Superior temporal gyrus (tissue), 1 donor: ENCODE data around the gene NLGN2.

Experiments
- DNase-seq: peaks from one replicate; pipeline ENCODE4 v3.0.0-alpha.2; 2016; ENCODE audit errors: extremely low spot score

Gene NLGN2

DNA sequence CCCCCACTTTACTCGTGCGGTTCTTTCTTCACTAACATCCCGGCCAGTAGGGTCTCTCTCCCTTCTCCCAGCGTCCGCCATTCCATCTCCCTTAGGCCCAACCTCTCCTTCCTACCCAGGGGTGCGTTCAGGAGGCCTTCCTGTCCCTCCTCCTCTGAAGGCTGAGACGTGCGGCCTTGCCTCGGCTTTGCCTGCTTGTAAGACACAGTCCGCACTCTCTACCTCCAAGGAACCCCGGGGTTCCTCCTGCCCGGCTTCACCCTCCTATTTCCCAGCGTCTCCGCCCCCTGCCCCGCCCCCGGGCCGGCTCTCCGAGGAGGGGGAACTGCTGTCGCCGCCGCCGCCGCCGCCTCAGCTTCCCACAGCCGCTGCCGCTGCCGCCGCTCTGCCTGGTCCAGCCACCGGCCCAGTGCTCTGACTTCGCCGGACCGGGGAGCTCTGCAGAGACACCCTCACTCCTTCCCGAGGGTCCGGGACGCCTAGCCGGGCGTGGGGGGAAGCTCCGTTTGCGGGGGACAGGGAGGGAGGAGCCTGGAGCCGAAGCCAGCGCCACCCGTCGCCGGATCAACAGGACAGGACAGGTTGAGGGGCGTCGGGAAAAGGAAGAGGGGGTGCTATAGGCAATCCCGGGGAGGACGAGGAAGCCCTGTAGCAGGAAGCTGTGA lies 30.4 kb downstream of the NLGN2 start:
- DNase-seq = no peak

DNA sequence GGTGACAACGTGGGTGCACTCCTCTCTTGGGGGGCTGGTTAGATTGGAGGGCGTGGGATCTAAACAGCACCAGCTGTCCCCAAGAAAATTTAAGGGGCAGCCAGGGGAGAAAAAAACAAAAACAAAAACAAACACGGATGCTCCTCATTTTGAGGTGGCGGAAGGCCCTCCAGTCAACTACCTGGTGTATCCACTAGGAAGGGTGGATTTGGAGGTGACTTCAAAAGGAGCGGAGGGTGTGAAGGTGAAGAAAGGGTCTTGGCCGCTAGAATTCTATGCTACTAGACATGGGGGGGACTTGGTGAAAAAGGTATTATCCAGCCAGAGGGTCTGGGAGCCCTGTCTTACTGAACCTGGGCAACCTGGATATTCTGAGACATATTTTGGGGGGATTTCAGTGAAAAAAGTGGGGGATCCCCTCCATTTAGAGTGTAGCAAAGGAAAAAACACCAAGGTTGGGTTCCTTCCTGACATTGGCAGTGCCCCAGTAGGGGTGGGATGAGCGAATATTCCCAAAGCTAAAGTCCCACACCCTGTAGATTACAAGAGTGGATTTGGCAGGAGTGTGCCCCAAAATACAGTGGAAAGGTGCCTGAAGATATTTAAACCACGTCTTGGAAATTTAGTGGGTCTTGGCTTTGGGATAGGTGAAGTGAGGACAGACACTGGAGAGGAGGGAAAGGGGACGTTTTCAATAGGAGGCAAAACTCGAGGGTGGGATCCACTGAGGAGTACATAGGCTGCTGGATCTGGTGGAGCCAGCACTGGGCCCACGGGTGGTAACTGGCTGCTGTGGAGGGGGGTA lies 31.2 kb downstream of the NLGN2 start:
- no peak for DNase-seq

GRCh38 chr17:7439462-7440112 lies 31.9 kb downstream of the NLGN2 start, which contains the start of gene FGF11:
Gene FGF11, plus strand, starts transcription at chr17:7439512. Its CDS starts 109 bp downstream, at chr17:7439621.
- DNase-seq = no peak

DNA sequence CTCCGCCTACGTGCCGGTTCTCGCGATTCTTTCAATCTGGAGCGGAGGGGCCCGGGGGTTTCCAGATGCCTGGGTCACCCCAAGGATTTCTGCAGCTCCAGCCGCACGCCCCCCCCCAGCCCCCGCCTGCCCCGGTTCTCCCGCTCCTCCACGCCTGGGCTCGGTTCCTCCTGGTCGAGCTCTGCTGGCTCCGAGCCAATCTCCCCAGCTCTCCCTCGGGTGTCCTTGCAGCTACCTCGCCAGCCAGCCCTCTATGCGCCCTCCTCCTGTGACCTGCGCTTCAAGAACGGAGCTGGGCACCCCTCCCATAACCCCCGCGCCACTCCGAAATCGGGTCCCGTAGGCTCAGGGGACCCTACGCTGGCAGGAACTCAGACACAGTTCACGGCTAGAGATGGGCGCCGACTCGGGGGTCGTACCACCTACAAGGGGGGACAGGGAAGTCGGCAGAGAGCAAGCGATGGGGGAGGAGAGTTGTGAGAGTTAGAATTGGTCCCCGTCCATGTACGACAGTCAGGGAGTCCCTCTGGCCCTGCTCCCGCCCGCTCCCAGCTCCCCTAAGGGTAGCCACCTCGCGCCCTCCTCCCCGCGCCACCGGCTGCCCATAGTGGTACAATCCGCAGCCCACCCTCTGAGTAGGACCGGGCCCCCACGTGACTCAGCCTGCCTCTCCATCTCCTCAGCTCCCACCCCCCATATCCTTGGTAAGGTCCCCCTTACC lies 32.6 kb downstream of the NLGN2 start:
- no peak for DNase-seq

DNA sequence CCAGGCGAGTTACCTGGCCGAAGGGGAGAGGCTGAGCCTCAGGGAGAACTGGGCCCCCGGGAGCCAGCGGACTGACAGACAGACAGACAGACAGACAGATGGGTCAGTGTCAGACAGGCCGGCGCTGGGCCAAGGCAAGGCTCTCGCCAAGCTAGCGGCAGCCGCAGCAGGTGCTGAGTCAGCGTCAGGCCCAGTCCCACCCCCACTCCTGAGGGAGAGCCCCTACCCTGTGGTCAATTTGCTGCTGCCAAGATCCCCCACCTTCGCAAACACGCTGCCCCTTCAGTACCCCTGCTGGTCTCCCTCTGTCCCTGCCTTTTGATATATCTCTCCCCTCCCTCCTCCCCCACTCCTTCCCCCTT lies 33.2 kb downstream of the NLGN2 start:
- no peak for DNase-seq

DNA sequence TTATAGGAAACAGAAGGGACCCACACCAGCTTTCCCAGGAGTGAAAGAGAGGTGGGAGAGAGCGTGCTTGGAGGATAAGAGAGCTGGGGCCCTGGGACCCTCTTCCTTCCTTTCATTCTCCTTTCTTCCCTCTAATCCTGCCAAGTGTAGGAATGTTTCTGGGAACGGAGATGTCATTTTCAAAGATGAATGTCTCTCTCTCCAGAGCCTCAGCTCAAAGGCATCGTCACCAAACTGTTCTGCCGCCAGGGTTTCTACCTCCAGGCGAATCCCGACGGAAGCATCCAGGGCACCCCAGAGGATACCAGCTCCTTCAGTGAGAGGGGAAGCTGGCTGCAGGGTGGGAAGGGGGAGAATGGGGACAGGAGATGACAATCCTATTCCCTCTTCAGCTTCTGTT lies 33.6 kb downstream of the NLGN2 start:
- no peak for DNase-seq

- no peak for DNase-seq
Measured at GRCh38 chr17:7442142-7442541, 34.5 kb downstream of the NLGN2 start.

DNA sequence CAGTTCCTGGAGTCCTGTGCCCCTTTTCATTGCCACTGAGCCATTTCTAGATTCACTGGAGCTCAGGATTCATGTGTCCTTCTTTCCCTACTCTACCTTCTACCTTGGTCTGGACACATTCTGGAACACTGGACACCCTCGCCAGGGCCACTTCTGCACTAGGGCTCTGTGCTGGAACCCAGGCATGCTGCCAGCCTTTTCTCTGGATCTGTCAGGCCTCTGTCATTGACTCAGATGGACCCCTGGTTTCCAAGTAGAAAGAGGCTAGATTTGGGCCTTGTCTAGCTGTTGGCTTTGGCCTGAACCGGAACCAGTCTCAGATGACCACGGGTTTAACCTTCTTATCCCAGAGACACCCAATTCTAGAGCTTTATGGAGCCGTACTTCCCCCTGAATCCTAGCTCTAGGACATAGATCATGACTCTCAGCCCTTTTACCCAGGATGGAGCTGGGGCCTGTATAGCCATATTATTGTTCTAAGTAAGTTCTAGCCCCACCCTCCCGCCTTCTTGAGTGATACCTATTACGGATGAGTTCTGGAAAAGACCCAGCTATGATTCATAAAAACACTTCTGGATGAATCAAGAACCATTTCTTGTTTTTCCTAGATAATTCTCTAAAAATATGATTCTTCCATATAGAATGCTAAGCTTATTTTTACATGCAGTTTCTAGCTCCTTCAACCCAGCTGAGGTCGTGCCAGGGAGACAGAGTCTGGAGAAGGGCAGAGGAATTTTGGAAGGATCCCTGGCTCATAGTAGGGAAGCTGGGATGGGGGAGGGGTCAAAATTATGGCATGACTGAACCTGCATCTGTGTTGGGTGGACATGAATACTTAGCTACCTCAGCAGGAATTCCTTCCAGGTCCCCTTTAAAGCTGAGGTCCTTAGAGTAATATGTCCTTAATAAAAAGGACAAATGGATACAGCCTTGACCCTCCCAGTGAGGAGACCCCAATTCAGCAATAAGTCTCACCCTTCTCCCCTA lies 36.1 kb downstream of the NLGN2 start:
- DNase-seq = no peak

DNA sequence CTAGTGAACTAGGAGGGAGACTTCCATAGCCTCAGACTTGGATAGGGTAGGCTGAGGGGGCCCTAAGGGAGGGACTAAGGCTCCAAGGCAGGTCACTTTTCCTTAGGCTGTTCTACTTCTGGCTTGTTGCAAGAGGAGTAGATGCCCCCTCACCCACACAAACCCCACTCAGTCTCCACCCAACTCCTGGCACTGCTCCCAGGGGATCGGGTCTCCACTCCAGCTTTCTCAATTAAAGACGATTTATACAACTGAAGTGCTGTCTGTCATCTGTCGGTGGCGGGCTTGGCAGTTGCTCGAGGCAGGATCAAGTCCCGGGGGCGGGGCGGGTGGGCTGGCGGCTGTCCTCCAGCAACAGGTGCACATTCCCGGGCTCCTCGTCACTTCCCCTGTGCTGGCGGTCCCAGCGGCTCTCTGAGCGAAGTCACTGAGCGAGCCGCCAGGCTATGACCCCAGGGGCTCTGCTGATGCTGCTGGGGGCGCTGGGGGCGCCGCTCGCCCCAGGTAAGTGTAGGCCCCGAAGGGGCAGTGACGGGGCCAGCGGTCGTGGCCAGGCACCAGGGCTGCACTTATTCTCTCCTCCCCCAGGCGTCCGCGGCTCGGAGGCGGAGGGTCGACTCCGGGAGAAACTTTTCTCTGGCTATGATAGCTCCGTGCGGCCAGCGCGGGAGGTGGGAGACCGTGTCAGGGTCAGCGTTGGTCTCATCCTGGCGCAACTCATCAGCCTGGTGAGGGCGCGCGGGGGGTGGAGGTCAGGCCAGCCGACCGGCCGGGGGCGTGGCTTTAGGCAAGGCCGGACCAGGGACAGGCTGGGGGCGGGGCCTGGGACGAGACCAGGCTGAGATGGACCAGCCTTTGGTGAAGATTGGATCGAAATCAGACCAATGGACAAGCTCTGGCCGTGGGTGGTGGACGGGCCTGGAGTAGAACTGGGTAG lies 37.3 kb downstream of the NLGN2 start, which contains the start of gene CHRNB1:
Gene CHRNB1, plus strand, starts transcription at position 380 of the 937 bp plus-strand sequence. Its CDS starts 67 bp downstream, at position 447.
- peak; percentile 70 for DNase-seq

GRCh38 chr17:7445619-7445968 lies 37.9 kb downstream of the NLGN2 start:
- DNase-seq = no peak

GRCh38 chr17:7448461-7448860 lies 40.8 kb downstream of the NLGN2 start:
- no peak for DNase-seq

GRCh38 chr17:7459961-7460545 lies 52.4 kb downstream of the NLGN2 start:
- no peak for DNase-seq

GRCh38 chr17:7460850-7461660 lies 53.4 kb downstream of the NLGN2 start:
- no peak for DNase-seq

GRCh38 chr17:7462474-7463371 lies 55.1 kb downstream of the NLGN2 start:
- no peak for DNase-seq

DNA sequence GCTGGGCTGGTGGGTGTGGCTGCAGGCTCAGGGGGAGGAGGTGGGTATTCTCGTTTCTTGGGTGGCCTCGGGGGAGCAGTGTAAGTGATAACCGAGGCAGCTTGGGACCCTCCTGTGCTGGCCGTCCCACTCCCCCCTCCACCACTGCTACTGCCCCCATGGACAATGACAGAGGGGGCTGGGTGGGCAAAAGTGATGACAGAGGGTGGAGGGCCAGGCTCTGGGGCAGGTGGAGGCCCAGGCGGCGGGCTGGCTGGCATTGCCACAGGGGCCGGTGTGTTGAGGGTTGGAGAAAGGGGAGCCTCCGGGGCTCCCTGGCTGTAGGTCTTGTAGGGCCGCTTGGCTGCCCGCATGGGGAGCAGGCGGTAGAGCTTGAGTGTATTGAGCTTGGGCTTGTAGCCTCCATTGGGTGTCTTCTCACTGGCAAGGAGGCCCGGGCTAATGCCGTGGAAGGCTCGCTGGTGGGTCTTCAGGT lies 55.8 kb downstream of the NLGN2 start:
- no peak for DNase-seq

DNA sequence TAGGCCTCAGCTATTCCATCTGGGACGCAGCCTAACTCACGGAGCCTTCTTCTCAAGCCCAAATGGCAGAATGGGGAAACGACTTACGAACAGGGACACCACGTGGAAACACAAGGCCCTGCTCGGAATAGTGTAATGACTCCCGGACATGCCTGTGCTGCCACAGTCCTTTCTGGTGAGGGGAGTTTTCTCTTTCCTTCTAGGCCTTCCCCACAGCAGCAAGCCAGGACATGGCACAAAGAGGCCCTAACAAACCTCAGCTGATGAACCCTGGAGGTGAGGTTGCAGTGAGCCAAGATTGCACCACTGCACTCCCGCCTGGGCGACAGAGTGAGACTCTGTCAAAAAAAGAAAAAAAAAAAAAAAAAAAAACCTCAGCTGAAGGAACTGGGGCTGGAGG lies 56.4 kb downstream of the NLGN2 start:
- no peak for DNase-seq

DNA sequence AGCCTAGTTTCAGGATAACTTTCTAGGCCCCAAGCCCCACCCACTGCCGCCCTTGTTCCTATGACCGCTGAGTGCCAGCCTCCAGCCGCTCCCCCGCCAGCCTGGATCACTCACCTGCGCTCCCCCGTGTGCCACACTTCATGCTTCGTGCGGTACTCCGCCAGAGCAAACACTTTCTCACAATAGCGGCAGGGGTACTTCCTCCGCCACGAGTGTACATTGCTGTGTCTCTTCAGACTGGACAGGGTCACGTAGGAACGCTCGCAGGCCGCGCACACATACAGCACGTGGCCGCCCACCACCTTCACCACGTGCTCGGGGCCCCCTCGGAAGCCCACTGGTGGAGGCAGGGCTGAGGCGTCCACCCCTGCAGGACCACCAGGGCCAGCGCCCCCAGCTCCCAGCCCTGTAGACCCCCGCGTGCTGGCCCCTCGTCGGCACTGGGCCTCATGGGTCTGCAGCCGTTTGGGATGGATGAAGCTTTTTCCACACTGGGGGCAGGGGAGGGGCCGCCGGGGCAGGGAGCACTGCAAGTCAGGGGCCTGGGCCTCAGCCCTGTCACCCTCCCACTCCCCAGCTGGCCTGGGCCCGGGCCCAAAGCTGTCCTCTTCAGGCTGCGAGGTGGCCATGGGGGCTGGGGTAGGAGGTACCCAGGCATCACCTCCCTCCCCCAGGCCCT lies 58.1 kb downstream of the NLGN2 start:
- no peak for DNase-seq
